HepG2 (cell line): ENCODE results near the gene CMPK1. TPM values are rescaled to one million over a fixed set of nuclear protein-coding genes. Genes with fewer than 3 reads are reported as not detected.

ENCODE experiments used
- ATAC-seq: fragments of 200-7000 bp; cut with Tn5 transposase; 3 replicates; pipeline ENCODE4 v1.9.1; 2020; ENCODE audit warnings: mild to moderate bottlenecking, moderate library complexity
- BruUV-seq: library from RNA; stranded (reverse); fragments of 400-500 nt; replicated peaks from 2 replicates; lab custom pipeline; 2021; lab: Mats Ljungman, UMichigan
- CTCF ChIA-PET: fragments of 300-600 bp; formaldehyde crosslinking; extraction: SDS; loops from one replicate; lab custom pipeline; 2021; ENCODE audit warnings: low total read pairs, inconsistent platforms, low intra/inter-chr PET ratio; lab: Yijun Ruan, JAX
- POLR2A ChIA-PET: fragments of 350-600 bp; sonication (Branson Sonifier 250); formaldehyde crosslinking; loops from one replicate; lab custom pipeline; 2020; ENCODE audit warnings: antibody characterized with exemption, inconsistent platforms; lab: Yijun Ruan, JAX
- DNase-seq: peaks from one replicate; pipeline ENCODE4 v3.0.0-alpha.2; 2015; ENCODE audit warnings: low spot score
- FAIRE-seq: peaks from 3 replicates; lab custom pipeline; 2011; peaks lifted over from hg19 to GRCh38; lab: Jason Lieb, UNC
- H2AFZ ChIP-seq: one replicate; pipeline ENCODE4 v1.6.1; 2011; ENCODE audit warnings: low read length, inconsistent platforms
- H3K27ac ChIP-seq: fragments of 300-600 bp; 3 replicates; pipeline ENCODE4 v1.8.0; 2011; ENCODE audit warnings: mixed run types, mild to moderate bottlenecking, mixed read lengths, low read length, inconsistent platforms; ENCODE audit not compliant: insufficient read depth; ENCODE audit errors: extremely low read length
- H3K27me3 ChIP-seq, 2 experiments: fragments of 200-600 bp in 1 of 2; 2 replicates in 1 of 2; 3 replicates in 1 of 2; pipeline versions ENCODE4 v1.6.0 to v1.8.0; 2011; ENCODE audit warnings: low read length in 2 of 2, mild to moderate bottlenecking in 2 of 2, moderate library complexity in 2 of 2, inconsistent platforms in 1 of 2; ENCODE audit not compliant: insufficient read depth in 2 of 2, control insufficient read depth in 1 of 2
- H3K36me3 ChIP-seq, 2 experiments: fragments of 200-600 bp in 1 of 2; replicated peaks in 1 of 2; 2 replicates in 1 of 2; 3 replicates in 1 of 2; pipeline versions ENCODE4 v1.5.1 to v1.8.0; 2011; ENCODE audit warnings: low read length in 2 of 2, inconsistent platforms in 1 of 2; ENCODE audit not compliant: insufficient read depth in 2 of 2, control insufficient read depth in 1 of 2
- H3K4me1 ChIP-seq: 2 replicates; pipeline ENCODE4 v1.5.1; 2012; ENCODE audit warnings: low read length, inconsistent platforms; ENCODE audit not compliant: insufficient read depth
- H3K4me2 ChIP-seq: 2 replicates; pipeline ENCODE4 v1.6.0; 2011; ENCODE audit warnings: low read depth, low read length, inconsistent platforms
- H3K4me3 ChIP-seq, 3 experiments: fragments of 200-600 bp in 1 of 3; sonication (generic), shearing (Covaris generic) in 1 of 3; replicated peaks in 1 of 3; 2 replicates each; pipeline ENCODE4 v1.5.1; 2011 to 2016; ENCODE audit warnings: low read length in 3 of 3, inconsistent platforms in 2 of 3, low read depth in 2 of 3, mild to moderate bottlenecking in 2 of 3, control low read depth in 1 of 3, mixed read lengths in 1 of 3; ENCODE audit not compliant: insufficient read depth in 1 of 3
- H3K79me2 ChIP-seq: one replicate; pipeline ENCODE4 v1.6.1; 2011; ENCODE audit warnings: low read length, inconsistent platforms; ENCODE audit not compliant: insufficient read depth
- H3K9ac ChIP-seq: 2 replicates; pipeline ENCODE4 v1.6.0; 2011; ENCODE audit warnings: mild to moderate bottlenecking, low read depth, low read length, inconsistent platforms; ENCODE audit not compliant: insufficient read depth
- H3K9me3 ChIP-seq: 2 replicates; pipeline ENCODE4 v1.5.1; 2012; ENCODE audit warnings: mild to moderate bottlenecking, low read length
- H4K20me1 ChIP-seq: 2 replicates; pipeline ENCODE4 v1.6.0; 2011; ENCODE audit warnings: inconsistent platforms, mild to moderate bottlenecking, low read length, moderate library complexity; ENCODE audit not compliant: insufficient read depth
- CBX2 ChIP-seq, 2 experiments: fragments of 200-600 bp in 1 of 2; sonication (generic); formaldehyde crosslinking in 1 of 2; IDR thresholded peaks; 2 replicates each; pipeline versions ENCODE4 v1.7.0 to v1.8.1; 2018 to 2022; ENCODE audit warnings: low read depth in 2 of 2, low read length in 1 of 2, mild to moderate bottlenecking in 1 of 2, missing genetic modification reagents in 1 of 2
- HNRNPUL1 ChIP-seq: fragments of 200-400 bp; formaldehyde crosslinking; IDR thresholded peaks from 2 replicates; pipeline ENCODE4 v1.6.1; 2017; ENCODE audit warnings: low read depth, mild to moderate bottlenecking, low read length, moderate library complexity
- MED13 ChIP-seq: sonication (generic); formaldehyde crosslinking; IDR thresholded peaks from 2 replicates; pipeline ENCODE4 v1.5.0; 2020; ENCODE audit warnings: missing genetic modification reagents
- POLR2AphosphoS5 ChIP-seq: IDR thresholded peaks from 2 replicates; pipeline ENCODE4 v1.6.1; 2012; ENCODE audit warnings: low read depth, low read length
- SMC3 ChIP-seq: IDR thresholded peaks from 2 replicates; pipeline ENCODE4 v1.6.1; 2011; ENCODE audit warnings: low read length, improper control_type of control experiment
- STAG1 ChIP-seq: sonication (generic); formaldehyde crosslinking; IDR thresholded peaks from 2 replicates; pipeline ENCODE4 v1.4.0; 2020; ENCODE audit warnings: missing genetic modification reagents
- ZNF777 ChIP-seq: sonication (generic); formaldehyde crosslinking; IDR thresholded peaks from 2 replicates; pipeline ENCODE4 v1.4.0; 2020; ENCODE audit warnings: missing genetic modification reagents
- ZSCAN31 ChIP-seq: sonication (generic); formaldehyde crosslinking; IDR thresholded peaks from 2 replicates; pipeline ENCODE4 v1.5.0; 2020; ENCODE audit warnings: low read depth, mild to moderate bottlenecking, missing genetic modification reagents
- WGBS: methylation state at CpG from one replicate; pipeline ENCODE4 v1.1.6; 2017; ENCODE audit warnings: low lambda C conversion rate; 5-methylcytosine and 5-hydroxymethylcytosine counted together
- in situ Hi-C: cut with HindIII; loops from 2 replicates; pipeline ENCODE4 v1.10.0; 2017; ENCODE audit warnings: low pct_unique_long_range_greater_than_20kb; ENCODE audit not compliant: extremely low pct_ligation_motif_present
- intact Hi-C: fragments of 100-400 bp; cut with micrococcal nuclease; formaldehyde crosslinking; loops from one replicate; pipeline ENCODE4 v1.10.0; 2022; ENCODE audit not compliant: unreplicated experiment
- polyA plus RNA-seq, 8 experiments: library from polyadenylated mRNA; depleted of rRNA in 3 of 8; stranded (reverse) in 7 of 8; unstranded in 1 of 8; fragments of >200 nt; fragmentation: Illumina TruSeq in 4 of 8; extraction: Trizol in 4 of 8; gene quantifications; 2 replicates each; pipeline versions ENCODE4 v1.2.1 to v1.2.3, GENCODE V29; 2011 to 2016; ENCODE audit warnings: low read depth in 4 of 8, missing spikeins in 1 of 8, mixed read lengths in 1 of 8; ENCODE audit not compliant: insufficient read depth in 1 of 8
- total RNA-seq, 5 experiments: library from RNA; depleted of rRNA; stranded (reverse); fragments of >200 nt; fragmentation: Illumina TruSeq; extraction: Trizol; gene quantifications; 2 replicates each; pipeline ENCODE4 v1.2.3, GENCODE V29; 2016; ENCODE audit warnings: low read depth in 1 of 5
- TF ChIP-seq, protein P1 (sequence below): sonication (generic); formaldehyde crosslinking; IDR thresholded peaks from 2 replicates; pipeline ENCODE4 v1.4.0; 2020; ENCODE audit warnings: missing genetic modification reagents
- TF ChIP-seq, protein P2 (sequence below): sonication (generic); formaldehyde crosslinking; IDR thresholded peaks from 2 replicates; pipeline ENCODE4 v1.5.0; 2020; ENCODE audit warnings: mild to moderate bottlenecking, missing genetic modification reagents, moderate library complexity
- TF ChIP-seq, protein P3 (sequence below): sonication (generic); formaldehyde crosslinking; IDR thresholded peaks from 2 replicates; pipeline ENCODE4 v1.4.0; 2020; ENCODE audit warnings: missing genetic modification reagents, borderline replicate concordance
- TF ChIP-seq, protein P4 (sequence below): sonication (generic); formaldehyde crosslinking; IDR thresholded peaks from 2 replicates; pipeline ENCODE4 v1.8.0; 2022; ENCODE audit warnings: mild to moderate bottlenecking, missing genetic modification reagents; ENCODE audit not compliant: insufficient replicate concordance

CMPK1 gene
- total and polyA plus RNA-seq, 2 of the 13 experiments (the other 11 are each of a cell fraction or from before 2014, with no cell fraction given): 38.3 to 92.0 TPM

DNA sequence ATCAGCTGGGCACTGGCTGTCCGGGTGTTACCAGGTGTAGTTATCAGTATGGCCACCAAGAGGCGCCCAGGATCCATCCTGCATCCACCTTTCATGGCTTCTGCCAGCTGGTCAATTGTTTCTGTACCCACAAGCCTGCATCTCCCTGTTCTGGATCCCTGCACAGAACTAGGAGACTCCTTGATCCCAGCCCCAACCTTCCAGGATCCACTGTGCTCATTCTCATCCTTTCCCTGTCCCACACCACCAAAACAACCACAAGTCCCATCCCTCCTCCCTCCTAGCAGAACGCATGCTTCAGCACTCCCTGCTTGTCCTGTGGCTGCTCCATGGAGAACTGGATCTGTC is 55.3 kb downstream of the CMPK1 start:
- Histone ChIP-seq H3K4me3 (no peak overlapping the region), H3K79me2 (no peaks in the 10 kb centered on the region), H2AFZ (no peak overlapping the region), H4K20me1 (no peaks in the 10 kb centered on the region), H3K4me2 (no peak overlapping the region), H3K27me3 (no peaks in the 10 kb centered on the region), H3K4me1 (peaks cover 54% of the 10 kb centered on the region), H3K27ac (no peak overlapping the region), H3K9ac (no peak overlapping the region), H3K9me3 (no peaks in the 10 kb centered on the region), H3K36me3 (no peaks in the 10 kb centered on the region)
- ChIA-PET CTCF (interaction anchor here (1.2 to 1.5 kb wide), 3 partner anchors 35 to 336 kb away, joined by 5 to 13 read pairs (median 6); no protein-coding TSS in a partner anchor), POLR2A (interaction anchor here (1.0 to 1.9 kb wide), 2 partner anchors 49 to 55 kb away, joined by 5 to 7 read pairs; partner anchors contain the start of genes CMPK1 and FOXD2)
- DNase-seq: peak; percentile 62
- BruUV-seq: no TSS peak
- intact Hi-C loops: loop anchor here (1.0 to 5.0 kb wide), 2 partner anchors 35 to 338 kb away; no protein-coding TSS in a partner anchor
- peak; percentile 80 for ATAC-seq
- FAIRE-seq: no peak
- in situ Hi-C loops: loop anchor here (5.0 kb wide), 1 partner anchor 33 kb away; no protein-coding TSS in a partner anchor
- WGBS: 91% methylated on average over 1 of the region's 3 CpGs
- no peak for TF ChIP-seq HNRNPUL1
- TF ChIP-seq, protein P1, sequence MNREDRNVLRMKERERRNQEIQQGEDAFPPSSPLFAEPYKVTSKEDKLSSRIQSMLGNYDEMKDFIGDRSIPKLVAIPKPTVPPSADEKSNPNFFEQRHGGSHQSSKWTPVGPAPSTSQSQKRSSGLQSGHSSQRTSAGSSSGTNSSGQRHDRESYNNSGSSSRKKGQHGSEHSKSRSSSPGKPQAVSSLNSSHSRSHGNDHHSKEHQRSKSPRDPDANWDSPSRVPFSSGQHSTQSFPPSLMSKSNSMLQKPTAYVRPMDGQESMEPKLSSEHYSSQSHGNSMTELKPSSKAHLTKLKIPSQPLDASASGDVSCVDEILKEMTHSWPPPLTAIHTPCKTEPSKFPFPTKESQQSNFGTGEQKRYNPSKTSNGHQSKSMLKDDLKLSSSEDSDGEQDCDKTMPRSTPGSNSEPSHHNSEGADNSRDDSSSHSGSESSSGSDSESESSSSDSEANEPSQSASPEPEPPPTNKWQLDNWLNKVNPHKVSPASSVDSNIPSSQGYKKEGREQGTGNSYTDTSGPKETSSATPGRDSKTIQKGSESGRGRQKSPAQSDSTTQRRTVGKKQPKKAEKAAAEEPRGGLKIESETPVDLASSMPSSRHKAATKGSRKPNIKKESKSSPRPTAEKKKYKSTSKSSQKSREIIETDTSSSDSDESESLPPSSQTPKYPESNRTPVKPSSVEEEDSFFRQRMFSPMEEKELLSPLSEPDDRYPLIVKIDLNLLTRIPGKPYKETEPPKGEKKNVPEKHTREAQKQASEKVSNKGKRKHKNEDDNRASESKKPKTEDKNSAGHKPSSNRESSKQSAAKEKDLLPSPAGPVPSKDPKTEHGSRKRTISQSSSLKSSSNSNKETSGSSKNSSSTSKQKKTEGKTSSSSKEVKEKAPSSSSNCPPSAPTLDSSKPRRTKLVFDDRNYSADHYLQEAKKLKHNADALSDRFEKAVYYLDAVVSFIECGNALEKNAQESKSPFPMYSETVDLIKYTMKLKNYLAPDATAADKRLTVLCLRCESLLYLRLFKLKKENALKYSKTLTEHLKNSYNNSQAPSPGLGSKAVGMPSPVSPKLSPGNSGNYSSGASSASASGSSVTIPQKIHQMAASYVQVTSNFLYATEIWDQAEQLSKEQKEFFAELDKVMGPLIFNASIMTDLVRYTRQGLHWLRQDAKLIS (CRISPR knock-in tag): no peak
- TF ChIP-seq, protein P2, sequence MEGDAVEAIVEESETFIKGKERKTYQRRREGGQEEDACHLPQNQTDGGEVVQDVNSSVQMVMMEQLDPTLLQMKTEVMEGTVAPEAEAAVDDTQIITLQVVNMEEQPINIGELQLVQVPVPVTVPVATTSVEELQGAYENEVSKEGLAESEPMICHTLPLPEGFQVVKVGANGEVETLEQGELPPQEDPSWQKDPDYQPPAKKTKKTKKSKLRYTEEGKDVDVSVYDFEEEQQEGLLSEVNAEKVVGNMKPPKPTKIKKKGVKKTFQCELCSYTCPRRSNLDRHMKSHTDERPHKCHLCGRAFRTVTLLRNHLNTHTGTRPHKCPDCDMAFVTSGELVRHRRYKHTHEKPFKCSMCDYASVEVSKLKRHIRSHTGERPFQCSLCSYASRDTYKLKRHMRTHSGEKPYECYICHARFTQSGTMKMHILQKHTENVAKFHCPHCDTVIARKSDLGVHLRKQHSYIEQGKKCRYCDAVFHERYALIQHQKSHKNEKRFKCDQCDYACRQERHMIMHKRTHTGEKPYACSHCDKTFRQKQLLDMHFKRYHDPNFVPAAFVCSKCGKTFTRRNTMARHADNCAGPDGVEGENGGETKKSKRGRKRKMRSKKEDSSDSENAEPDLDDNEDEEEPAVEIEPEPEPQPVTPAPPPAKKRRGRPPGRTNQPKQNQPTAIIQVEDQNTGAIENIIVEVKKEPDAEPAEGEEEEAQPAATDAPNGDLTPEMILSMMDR (CRISPR knock-in tag): peak; percentile 83
- TF ChIP-seq ZSCAN31 (CRISPR knock-in tag): peak; percentile 40; the same call in 1 of the 2 replicates
- no peak for TF ChIP-seq MED13 (CRISPR knock-in tag)
- peak; percentile 62; the same call in 1 of the 2 replicates for TF ChIP-seq SMC3
- TF ChIP-seq CBX2 (IDR thresholded peaks at IDR 0.05; ENCODE audit: low read depth, low read length): no peak
- no peak for TF ChIP-seq CBX2 (CRISPR knock-in tag; IDR thresholded peaks at IDR 0.05; ENCODE audit: low read depth)
- TF ChIP-seq STAG1 (CRISPR knock-in tag): peak; percentile 84
- 0 out of 2 replicates have a peak, but pooled peaks have one; percentile 12 for TF ChIP-seq ZNF777 (CRISPR knock-in tag)
- TF ChIP-seq, protein P3, sequence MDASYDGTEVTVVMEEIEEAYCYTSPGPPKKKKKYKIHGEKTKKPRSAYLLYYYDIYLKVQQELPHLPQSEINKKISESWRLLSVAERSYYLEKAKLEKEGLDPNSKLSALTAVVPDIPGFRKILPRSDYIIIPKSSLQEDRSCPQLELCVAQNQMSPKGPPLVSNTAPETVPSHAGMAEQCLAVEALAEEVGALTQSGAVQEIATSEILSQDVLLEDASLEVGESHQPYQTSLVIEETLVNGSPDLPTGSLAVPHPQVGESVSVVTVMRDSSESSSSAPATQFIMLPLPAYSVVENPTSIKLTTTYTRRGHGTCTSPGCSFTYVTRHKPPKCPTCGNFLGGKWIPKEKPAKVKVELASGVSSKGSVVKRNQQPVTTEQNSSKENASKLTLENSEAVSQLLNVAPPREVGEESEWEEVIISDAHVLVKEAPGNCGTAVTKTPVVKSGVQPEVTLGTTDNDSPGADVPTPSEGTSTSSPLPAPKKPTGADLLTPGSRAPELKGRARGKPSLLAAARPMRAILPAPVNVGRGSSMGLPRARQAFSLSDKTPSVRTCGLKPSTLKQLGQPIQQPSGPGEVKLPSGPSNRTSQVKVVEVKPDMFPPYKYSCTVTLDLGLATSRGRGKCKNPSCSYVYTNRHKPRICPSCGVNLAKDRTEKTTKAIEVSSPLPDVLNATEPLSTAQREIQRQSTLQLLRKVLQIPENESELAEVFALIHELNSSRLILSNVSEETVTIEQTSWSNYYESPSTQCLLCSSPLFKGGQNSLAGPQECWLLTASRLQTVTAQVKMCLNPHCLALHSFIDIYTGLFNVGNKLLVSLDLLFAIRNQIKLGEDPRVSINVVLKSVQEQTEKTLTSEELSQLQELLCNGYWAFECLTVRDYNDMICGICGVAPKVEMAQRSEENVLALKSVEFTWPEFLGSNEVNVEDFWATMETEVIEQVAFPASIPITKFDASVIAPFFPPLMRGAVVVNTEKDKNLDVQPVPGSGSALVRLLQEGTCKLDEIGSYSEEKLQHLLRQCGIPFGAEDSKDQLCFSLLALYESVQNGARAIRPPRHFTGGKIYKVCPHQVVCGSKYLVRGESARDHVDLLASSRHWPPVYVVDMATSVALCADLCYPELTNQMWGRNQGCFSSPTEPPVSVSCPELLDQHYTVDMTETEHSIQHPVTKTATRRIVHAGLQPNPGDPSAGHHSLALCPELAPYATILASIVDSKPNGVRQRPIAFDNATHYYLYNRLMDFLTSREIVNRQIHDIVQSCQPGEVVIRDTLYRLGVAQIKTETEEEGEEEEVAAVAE: no peak
- TF ChIP-seq, protein P4, sequence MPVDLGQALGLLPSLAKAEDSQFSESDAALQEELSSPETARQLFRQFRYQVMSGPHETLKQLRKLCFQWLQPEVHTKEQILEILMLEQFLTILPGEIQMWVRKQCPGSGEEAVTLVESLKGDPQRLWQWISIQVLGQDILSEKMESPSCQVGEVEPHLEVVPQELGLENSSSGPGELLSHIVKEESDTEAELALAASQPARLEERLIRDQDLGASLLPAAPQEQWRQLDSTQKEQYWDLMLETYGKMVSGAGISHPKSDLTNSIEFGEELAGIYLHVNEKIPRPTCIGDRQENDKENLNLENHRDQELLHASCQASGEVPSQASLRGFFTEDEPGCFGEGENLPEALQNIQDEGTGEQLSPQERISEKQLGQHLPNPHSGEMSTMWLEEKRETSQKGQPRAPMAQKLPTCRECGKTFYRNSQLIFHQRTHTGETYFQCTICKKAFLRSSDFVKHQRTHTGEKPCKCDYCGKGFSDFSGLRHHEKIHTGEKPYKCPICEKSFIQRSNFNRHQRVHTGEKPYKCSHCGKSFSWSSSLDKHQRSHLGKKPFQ (CRISPR knock-in tag): no peak
- TF ChIP-seq POLR2AphosphoS5: no peak
